Naive B cell (primary cell): ENCODE results near the gene ANGPTL4. TPM values are rescaled to one million over a fixed set of nuclear protein-coding genes. Genes with fewer than 3 reads are reported as not detected.
"Not testable (repeated sequence)": the region's sequence is repeated elsewhere in the genome, so short reads cannot be mapped to it uniquely, and the experiment has no call there.

ENCODE experiments used
- ATAC-seq, 2 donors: fragments of 150-1000 bp; cut with Tn5 transposase; 2 replicates each; pipeline ENCODE4 v1.10.0; 2021; ENCODE audit warnings: low read depth in 2 of 2, mild to moderate bottlenecking in 2 of 2, moderate library complexity in 2 of 2
- DNase-seq: peaks from one replicate; pipeline ENCODE4 v3.0.0; 2022
- H3K27ac Mint-ChIP-seq, 6 donors: one replicate each; pipeline ENCODE4 v1.8.0; 2020 to 2022; ENCODE audit warnings: mild to moderate bottlenecking in 6 of 6, mixed read lengths in 6 of 6, moderate library complexity in 5 of 6, inconsistent platforms in 2 of 6
- H3K27me3 Mint-ChIP-seq, 3 donors: one replicate each; pipeline ENCODE4 v1.8.0; 2021 to 2022; ENCODE audit warnings: mixed read lengths in 3 of 3, mild to moderate bottlenecking in 1 of 3
- H3K36me3 Mint-ChIP-seq, 2 donors: one replicate each; pipeline ENCODE4 v1.8.0; 2020 to 2022; ENCODE audit warnings: mixed read lengths in 2 of 2, inconsistent platforms in 1 of 2, mild to moderate bottlenecking in 1 of 2
- H3K4me1 Mint-ChIP-seq, 3 donors: one replicate each; pipeline ENCODE4 v1.8.0; 2020 to 2022; ENCODE audit warnings: mixed read lengths in 3 of 3, inconsistent platforms in 1 of 3, mild to moderate bottlenecking in 1 of 3, moderate library complexity in 1 of 3
- H3K4me3 Mint-ChIP-seq, 8 donors: one replicate each; pipeline ENCODE4 v1.8.0; 2020 to 2022; ENCODE audit warnings: mild to moderate bottlenecking in 8 of 8, mixed read lengths in 8 of 8, moderate library complexity in 8 of 8, inconsistent platforms in 2 of 8
- H3K9me3 Mint-ChIP-seq, 7 donors: one replicate each; pipeline ENCODE4 v1.8.0; 2020 to 2022; ENCODE audit warnings: mixed read lengths in 7 of 7, mild to moderate bottlenecking in 5 of 7, inconsistent platforms in 2 of 7, moderate library complexity in 1 of 7
- polyA plus RNA-seq, 6 donors: library from polyadenylated mRNA; unstranded; fragments of 300-500 nt; fragmentation: Illumina TruSeq; gene quantifications; one replicate each; pipeline ENCODE4 v1.2.3, GENCODE V29; 2021; ENCODE audit warnings: low read depth in 6 of 6

Gene ANGPTL4
- polyA plus RNA-seq, 6 donors from 2014 or later: not detected

GRCh38 chr19:8377598-8377997 is 13.6 kb downstream of the ANGPTL4 start:
- peaks cover 0 to 7% (median 0%) of the 10 kb centered on the region in 7 donors for H3K9me3 Mint-ChIP-seq
- H3K4me1 Mint-ChIP-seq: no peaks in the 10 kb centered on the region
- DNase-seq (no peak), ATAC-seq (no peak)
- no peak overlapping the region for H3K4me3 Mint-ChIP-seq
- no peaks in the 10 kb centered on the region for H3K27me3 Mint-ChIP-seq
- H3K36me3 Mint-ChIP-seq: peaks cover 0 to 9% of the 10 kb centered on the region in 2 donors
- H3K27ac Mint-ChIP-seq: peak overlapping the region in 1 of 6 donors; percentile 20

- H3K4me1 Mint-ChIP-seq, ATAC-seq, H3K27me3 Mint-ChIP-seq, H3K4me3 Mint-ChIP-seq, H3K36me3 Mint-ChIP-seq, DNase-seq, H3K9me3 Mint-ChIP-seq: not testable (repeated sequence)
- H3K27ac Mint-ChIP-seq: peak overlapping the region in 1 of 6 donors; percentile 7
Measured at GRCh38 chr19:8379156-8379891, 15.4 kb downstream of the ANGPTL4 start.

GRCh38 chr19:8384569-8384968 is 20.6 kb downstream of the ANGPTL4 start:
- H3K4me1 Mint-ChIP-seq, H3K36me3 Mint-ChIP-seq, ATAC-seq, H3K9me3 Mint-ChIP-seq, H3K27me3 Mint-ChIP-seq, DNase-seq: not testable (repeated sequence)
- peak overlapping the region in 2 of 6 donors; percentile 10 to 87 for H3K27ac Mint-ChIP-seq
- H3K4me3 Mint-ChIP-seq: peak overlapping the region in 1 of 8 donors; percentile 3

GRCh38 chr19:8385103-8385502 is 21.1 kb downstream of the ANGPTL4 start:
- peak overlapping the region in 1 of 6 donors; percentile 10 for H3K27ac Mint-ChIP-seq
- not testable (repeated sequence) for H3K4me3 Mint-ChIP-seq, DNase-seq, H3K36me3 Mint-ChIP-seq, H3K4me1 Mint-ChIP-seq, ATAC-seq, H3K9me3 Mint-ChIP-seq, H3K27me3 Mint-ChIP-seq

GRCh38 chr19:8385566-8385965 is 21.6 kb downstream of the ANGPTL4 start:
- not testable (repeated sequence) for H3K9me3 Mint-ChIP-seq, H3K4me1 Mint-ChIP-seq, H3K27ac Mint-ChIP-seq, ATAC-seq, DNase-seq, H3K27me3 Mint-ChIP-seq, H3K36me3 Mint-ChIP-seq
- peak overlapping the region in 1 of 8 donors; percentile 44 for H3K4me3 Mint-ChIP-seq

- H3K27me3 Mint-ChIP-seq, H3K36me3 Mint-ChIP-seq, H3K27ac Mint-ChIP-seq, H3K9me3 Mint-ChIP-seq, DNase-seq, ATAC-seq: not testable (repeated sequence)
- Mint-ChIP-seq H3K4me1 (peaks cover 6 to 14% (median 9%) of the 10 kb centered on the region in 3 donors), H3K4me3 (peak overlapping the region in 1 of 8 donors; percentile 44)
Measured at GRCh38 chr19:8386419-8386818, 22.5 kb downstream of the ANGPTL4 start.

- Mint-ChIP-seq H3K27ac (no peak overlapping the region), H3K36me3 (no peaks in the 10 kb centered on the region), H3K4me1 (peaks cover 11 to 19% (median 14%) of the 10 kb centered on the region in 3 donors), H3K9me3 (peaks cover 0 to 3% (median 0%) of the 10 kb centered on the region in 7 donors), H3K27me3 (no peaks in the 10 kb centered on the region), H3K4me3 (peak overlapping the region in 1 of 8 donors; percentile 32)
- no peak for ATAC-seq
- no peak for DNase-seq
Measured at GRCh38 chr19:8386990-8387389, 23.0 kb downstream of the ANGPTL4 start.

GRCh38 chr19:8387688-8388611 is 24.0 kb downstream of the ANGPTL4 start:
- Mint-ChIP-seq H3K4me3 (peak overlapping the region in 2 of 8 donors; percentile 30 to 55), H3K4me1 (peaks cover 15 to 20% (median 18%) of the 10 kb centered on the region in 3 donors)
- no peak for ATAC-seq

GRCh38 chr19:8388612-8388958 is 24.6 kb downstream of the ANGPTL4 start:
- Mint-ChIP-seq H3K27ac (peak overlapping the region in 1 of 6 donors; percentile 19), H3K9me3 (peaks cover 0 to 3% (median 0%) of the 10 kb centered on the region in 7 donors), H3K4me1 (peaks cover 21 to 25% (median 23%) of the 10 kb centered on the region in 3 donors), H3K36me3 (no peaks in the 10 kb centered on the region), H3K4me3 (peak overlapping the region in 4 of 8 donors; percentile 12 to 77 (median 44)), H3K27me3 (no peaks in the 10 kb centered on the region)
- ATAC-seq: no peak
- DNase-seq: no peak

More at GRCh38 chr19:8387688-8388611, 24.0 kb downstream of the ANGPTL4 start:
- Mint-ChIP-seq H3K27me3 (no peaks in the 10 kb centered on the region), H3K36me3 (no peaks in the 10 kb centered on the region), H3K27ac (peak overlapping the region in 1 of 6 donors; percentile 61), H3K9me3 (peaks cover 0 to 3% (median 0%) of the 10 kb centered on the region in 7 donors)
- DNase-seq: no peak

- Mint-ChIP-seq H3K27ac (peak within 1 kb of the TSS; percentile 86 to 99 (median 97)), H3K9me3 (peaks cover 0 to 3% (median 0%) of the 10 kb centered on the region in 7 donors), H3K27me3 (no peaks in the 10 kb centered on the region), H3K4me1 (peaks cover 18 to 35% (median 28%) of the 10 kb centered on the region in 3 donors), H3K4me3 (peak within 1 kb of the TSS; percentile 83 to 97 (median 96)), H3K36me3 (no peaks in the 10 kb centered on the region)
- DNase-seq: peak; percentile 98
- ATAC-seq: peak; percentile 89 to 90
Measured at GRCh38 chr19:8389891-8390616, 26.1 kb downstream of the ANGPTL4 start, which contains the start of gene RAB11B. RAB11B (plus strand) TSS chr19:8390360; CDS start chr19:8390417, 57 bp downstream.

- no peaks in the 10 kb centered on the region for H3K36me3 Mint-ChIP-seq
- H3K27ac Mint-ChIP-seq: peak overlapping the region in 5 of 6 donors; percentile 26 to 95 (median 73)
- peak overlapping the region; percentile 82 to 96 (median 88) for H3K4me3 Mint-ChIP-seq
- peak; percentile 56 to 61 for ATAC-seq
- H3K27me3 Mint-ChIP-seq: no peaks in the 10 kb centered on the region
- peaks cover 18 to 39% (median 32%) of the 10 kb centered on the region in 3 donors for H3K4me1 Mint-ChIP-seq
- peaks cover 0 to 3% (median 0%) of the 10 kb centered on the region in 7 donors for H3K9me3 Mint-ChIP-seq
- peak; percentile 84 for DNase-seq
Measured at GRCh38 chr19:8390617-8390981, 26.6 kb downstream of the ANGPTL4 start.

- DNase-seq (no peak), ATAC-seq (no peak)
- Mint-ChIP-seq H3K27ac (peak overlapping the region in 4 of 6 donors; percentile 27 to 86 (median 53)), H3K36me3 (no peaks in the 10 kb centered on the region), H3K9me3 (peaks cover 0 to 3% (median 0%) of the 10 kb centered on the region in 7 donors), H3K27me3 (no peaks in the 10 kb centered on the region), H3K4me3 (peak overlapping the region in 7 of 8 donors; percentile 83 to 96 (median 88)), H3K4me1 (peaks cover 22 to 47% (median 40%) of the 10 kb centered on the region in 3 donors)
Measured at GRCh38 chr19:8391198-8392016, 27.5 kb downstream of the ANGPTL4 start.
